HG02943 (cell line): Measurements from ENCODE around the gene SMC6.
A peak's percentile ranks its signal among the peaks of the same experiment; 100 is the strongest.

ENCODE experiments used
- ATAC-seq: cut with Tn5 transposase; IDR thresholded peaks from one replicate; pipeline ENCODE4 v1.9.1; 2021; ENCODE audit warnings: mild to moderate bottlenecking, low read depth, moderate library complexity; ENCODE audit not compliant: unreplicated experiment

The SMC6 gene

DNA sequence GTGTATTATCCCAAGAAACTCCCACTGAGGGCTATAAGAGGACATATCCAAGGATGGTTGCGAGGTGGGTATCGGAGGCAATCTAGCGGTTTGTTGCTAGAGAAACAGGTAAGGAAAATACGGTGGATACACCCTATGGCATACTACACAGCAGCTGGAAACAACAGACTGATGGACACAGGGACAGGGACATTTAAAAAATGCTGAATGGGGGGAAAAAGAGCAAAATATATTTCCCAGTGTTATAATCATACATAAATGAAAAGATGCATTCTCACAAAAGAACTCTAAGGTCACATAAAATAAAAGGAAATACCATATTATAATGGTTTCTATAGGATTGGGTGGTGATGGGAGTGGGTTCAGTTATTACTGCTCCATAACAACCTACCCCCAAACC, 95.9 kb downstream of the SMC6 start:
- ATAC-seq: no peak

DNA sequence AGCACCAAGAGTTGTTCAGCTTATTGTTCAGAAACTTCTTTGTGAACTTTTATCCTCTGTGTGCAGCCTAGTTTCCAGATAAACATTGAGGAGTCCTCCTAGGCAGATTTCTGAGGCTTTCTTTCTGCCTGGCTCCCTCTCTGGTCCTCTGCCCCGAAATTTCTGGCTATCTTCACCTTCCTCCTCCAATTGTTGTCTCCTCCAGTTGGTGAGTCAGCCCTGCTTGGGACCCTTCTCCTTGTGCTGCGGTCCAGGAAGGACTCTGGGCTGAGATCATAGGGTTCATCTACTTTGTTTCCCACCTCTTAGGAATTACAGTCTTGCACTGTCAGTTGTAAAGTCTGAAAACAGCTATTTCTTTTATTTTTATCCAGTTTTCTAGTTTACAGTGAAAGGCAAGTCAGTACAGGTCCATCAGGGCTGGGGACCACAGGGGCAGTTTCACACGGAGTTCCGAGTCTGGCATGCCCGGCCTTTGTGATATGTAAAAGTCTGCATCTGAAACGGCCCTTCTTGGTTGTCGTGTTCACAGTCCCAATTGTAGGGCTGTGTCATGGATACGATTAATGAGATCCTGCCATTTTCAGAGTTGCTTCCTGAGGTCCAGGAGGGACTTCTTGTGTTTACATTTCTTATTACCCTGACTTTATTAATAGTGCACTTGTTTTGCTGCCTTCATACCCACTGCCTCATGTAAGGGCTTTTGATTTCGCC, 100.8 kb downstream of the SMC6 start:
- ATAC-seq: no peak

DNA sequence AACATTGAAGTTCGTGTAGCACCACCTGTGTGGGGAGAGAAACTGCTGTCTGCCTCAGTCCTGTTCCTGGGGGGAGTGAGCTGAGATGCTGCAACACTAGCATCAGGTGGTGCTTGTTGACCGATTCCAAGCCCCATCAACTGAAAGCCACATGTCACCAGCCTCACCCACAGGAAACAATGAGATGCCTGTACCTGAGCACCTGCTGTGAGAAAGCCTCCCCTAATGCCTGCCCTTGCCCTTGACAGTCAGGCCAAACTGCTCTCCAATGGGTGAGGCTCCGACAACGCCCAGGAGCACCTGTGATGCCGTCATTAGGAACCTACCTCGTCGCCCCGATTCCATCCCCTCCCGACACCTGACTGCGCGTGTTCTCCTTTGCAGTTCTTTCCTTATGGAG, 104.6 kb downstream of the SMC6 start:
- ATAC-seq: no peak

DNA sequence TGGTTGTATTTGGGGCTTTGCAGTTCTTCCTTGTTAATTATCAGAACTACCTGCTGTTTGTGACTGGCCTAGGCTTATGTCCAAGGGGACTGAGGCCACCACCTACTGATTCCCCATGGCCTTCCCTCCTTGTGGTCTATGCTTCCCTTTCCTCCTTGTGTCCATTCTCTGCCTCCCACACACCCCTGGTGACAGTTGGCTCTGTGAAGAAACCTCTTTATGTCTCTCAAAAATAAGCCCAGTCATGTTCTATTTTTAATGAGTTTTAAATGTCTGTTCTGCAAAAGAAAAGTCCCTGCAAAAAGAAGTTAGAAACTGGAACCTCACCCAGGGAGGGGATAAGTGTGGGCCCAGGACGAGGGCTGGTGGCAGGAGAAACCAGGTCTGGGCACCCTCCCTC, 105.0 kb downstream of the SMC6 start:
- no peak for ATAC-seq

DNA sequence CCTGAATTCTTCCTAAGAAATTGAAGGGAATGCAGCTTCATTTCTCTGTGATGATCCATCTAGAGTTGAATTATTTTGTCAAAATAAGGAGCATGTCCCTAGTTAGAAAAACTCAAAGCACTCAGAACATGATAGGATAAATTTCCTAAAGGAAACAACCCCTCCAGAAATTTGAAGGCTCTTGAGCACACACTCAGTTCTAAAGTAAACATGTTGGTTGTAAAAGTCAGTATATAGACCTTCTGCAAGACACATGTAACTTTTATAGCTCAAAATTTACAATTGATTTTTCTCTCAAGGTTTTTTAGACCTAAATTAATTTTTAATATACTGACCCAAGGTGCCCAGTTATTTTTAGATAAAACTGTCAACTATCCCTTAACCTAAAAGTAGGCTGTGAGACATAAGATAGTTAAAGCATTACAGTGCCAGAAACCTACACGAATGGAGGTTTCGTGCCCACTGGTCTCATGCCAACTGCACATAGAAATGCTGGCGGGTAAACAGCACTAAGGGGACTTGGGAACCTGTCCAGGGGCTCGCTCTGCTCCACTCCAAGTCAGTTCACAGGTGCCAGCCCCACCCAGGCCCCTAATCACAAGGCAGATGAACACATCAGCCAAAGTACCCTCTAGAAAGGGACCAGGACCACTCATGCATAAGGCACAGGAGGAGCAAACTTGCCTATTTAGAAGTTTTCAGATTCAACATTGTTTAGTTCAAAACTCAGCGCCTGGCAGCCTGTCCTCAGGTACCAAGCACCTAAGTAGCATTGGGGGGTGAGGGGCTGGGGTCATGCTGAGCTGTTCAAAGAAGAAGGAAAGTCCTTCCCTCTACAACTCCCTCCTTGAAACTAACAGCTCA, 106.5 kb downstream of the SMC6 start:
- no peak for ATAC-seq

DNA sequence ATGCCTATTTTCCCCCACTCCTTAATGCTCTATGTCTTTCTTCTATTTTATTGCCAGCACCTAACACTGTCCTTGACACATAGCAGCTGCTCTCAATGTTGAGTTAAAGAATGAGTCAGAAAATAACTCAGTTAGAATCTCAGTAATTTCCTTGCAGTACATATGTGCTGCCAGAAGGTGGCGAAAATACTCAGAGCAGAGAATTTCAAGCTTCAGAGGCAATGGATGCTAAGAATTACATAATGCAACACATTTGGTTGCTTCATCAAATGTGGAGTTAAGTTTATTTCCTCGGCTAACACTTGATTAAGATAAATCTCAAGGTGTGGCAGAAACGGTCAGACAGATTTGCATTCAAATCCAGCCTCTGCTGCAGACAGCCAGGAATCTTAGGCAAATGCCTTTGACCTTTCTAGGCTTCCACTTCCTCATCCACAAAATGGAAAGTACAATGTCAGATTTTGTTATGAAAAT, 107.5 kb downstream of the SMC6 start:
- peak; percentile 79 for ATAC-seq

DNA sequence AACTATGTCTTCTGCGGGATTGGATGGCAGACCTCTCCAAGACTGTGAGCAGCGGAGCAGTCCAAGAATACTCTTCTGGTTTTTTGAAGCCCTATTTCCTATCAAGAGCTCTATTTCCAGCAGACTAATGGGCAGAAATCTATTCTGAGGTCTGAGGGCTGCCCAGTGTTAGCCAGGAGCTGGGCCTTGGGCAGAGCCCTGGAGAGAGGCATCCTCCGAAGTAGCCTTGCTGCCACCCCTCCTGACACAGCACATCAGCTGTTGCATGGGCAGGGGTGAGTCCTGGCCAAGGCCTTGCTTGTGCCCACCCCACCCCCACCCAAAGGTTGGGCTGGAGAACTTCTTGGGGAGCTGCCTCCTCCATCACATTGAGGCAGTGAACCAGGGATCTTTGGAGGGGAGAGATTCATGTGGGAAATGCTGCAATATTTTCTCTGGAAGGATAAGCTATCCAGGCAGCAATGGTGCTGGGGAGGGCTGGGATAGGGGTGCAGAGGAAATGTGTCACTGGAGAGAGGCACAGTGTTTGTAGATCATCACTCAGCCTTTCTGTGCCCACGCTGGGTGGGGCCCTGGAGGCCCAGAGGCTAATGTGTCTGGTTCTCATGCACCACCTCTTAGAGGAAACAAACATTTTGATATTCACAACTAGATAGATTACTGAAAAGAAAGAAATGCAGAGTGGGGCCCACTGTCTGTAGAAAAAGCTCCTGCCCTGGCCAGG, 108.5 kb downstream of the SMC6 start:
- no peak for ATAC-seq

DNA sequence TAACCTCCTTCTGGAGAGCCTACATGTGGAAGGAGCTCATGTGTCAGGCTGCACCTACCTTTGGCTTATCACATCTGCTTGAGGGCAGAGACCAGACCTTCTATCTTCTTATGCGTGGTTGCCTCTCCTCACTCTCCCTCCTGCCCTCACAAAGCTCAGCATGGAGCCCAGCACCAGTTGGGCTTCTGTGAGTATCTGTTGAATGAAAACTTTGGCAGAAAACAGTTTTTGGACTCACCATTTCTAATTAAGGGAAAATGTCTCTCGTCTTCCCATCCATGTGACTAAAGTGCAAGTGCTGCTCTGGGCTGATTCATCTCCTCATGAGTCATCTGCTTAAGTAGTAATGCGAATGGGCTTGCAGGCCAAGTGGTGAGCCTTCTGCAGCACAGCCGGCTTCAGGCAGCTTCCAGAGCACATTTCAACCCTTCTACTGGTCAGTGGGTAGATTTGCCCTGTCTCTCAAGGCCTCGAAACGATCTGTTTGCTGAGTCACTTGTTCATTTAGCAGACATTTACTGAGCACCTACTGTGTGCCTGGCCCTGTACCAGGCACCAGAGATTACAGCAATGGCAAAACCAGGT, 110.5 kb downstream of the SMC6 start:
- no peak for ATAC-seq

DNA sequence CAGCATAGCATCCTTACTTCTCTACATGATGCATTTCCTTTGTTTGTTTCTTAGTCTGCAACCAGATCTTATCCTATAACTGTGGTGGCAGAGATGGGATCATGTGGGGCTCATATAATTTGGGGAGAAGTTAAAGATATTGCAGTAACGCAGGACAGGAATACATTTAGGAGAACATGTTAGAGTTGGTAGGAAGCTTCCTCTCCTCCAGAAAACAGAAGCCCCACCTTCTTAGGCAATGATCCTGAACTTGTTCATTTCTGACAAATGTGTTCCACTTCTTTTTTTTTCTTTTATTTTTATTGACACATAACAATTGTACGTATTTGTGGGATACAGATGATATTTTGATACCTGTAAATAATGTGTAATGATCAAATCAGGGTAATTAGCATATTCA, 113.2 kb downstream of the SMC6 start:
- ATAC-seq: no peak

DNA sequence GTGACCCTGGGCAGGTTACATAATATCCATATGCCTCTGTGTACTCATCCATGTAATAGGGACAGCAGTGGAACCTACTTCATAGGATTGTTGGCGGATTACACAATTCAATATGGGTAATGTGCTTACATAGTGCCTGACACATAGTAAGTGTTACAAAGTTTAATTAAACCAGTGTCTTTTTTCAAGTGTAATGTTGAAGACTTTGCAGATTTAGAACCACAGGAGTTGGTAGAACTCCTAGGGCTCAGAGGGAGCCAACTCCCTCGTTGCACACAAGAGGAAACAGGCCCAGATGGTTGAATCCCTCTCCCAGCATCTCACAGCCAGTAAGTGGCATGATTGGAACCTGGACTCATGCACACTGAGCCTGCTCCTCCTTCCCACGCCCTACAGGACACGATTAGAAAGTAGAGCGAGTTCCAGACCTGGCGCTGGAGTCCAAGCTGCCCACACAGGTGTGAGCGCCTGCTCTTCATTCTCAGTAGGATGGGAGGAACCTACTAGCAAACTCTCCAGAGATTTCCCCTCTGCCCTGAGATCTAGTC, 115.3 kb downstream of the SMC6 start:
- ATAC-seq: no peak

DNA sequence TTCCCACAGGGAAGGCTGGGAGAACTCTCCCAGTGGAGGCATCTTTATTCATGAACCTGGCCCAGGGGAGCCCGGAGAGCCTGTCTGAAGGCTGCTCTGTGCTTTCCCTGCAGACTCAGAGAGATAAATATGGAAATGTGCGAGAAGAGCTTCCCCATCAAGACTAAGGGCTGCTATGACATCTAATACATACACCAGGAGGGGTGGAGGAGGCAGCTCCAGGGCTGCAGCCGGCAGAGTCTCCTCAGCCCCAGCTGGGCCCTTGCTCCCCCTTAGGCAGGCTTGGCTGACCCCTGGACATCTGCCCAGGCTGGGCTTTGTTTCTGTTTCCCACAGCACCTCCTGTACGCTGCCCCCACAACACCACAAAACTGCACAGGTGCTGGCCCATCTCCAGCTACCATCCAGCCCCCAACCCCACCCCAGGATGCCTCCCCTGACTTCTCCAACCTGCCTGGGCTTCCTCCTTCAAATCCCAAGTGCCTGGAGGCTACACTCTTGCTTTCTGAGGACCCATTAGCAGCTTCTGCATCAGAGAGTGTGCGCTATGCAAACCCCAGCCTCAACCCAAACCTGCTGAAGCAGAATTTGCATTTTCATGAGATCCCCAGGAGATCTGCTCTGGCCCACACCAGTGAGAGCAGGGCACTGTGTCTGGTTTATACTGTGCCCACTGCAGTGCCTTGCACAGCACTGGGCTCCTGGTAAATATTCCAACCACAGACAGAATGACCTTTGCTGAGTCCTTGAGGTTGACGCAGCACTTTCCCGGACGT, 116.3 kb downstream of the SMC6 start:
- no peak for ATAC-seq

DNA sequence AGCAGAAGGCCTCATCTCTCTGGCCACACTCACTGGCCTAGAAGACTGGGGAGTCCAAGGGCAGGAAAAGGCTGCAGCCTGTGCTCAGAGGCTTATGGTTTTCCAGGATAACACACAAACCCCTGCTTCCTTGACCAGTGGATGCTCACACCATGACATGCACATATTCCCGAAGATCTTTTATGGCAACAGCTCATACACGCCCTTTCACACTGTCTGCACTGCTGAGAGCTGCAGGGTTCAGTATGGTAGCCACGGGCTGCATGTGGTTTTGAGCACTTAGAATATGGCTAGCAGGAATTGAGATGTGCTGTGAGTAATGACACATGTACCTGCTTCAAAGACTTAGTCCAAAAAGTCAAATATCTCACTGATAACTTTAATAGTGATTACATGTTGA, 117.4 kb downstream of the SMC6 start:
- no peak for ATAC-seq

DNA sequence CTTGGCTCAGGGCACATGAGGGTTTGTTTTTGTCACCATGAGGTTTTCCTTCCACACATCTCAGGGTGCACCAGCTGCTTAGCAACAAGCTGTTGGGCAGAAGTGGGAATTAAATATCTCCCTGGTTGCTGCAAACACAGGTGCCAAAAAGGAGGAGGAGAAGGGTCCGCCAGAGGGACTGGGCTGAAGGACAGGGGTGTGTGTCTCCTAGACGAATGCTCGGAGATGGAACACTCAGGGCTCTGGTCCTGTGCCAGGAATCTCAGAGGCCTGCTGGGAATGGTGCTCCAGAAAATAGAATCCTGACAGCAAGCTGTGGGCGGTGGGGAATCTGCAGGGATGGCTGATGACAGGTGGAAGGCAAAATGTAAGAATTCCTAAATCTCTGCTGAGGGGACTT, 118.6 kb downstream of the SMC6 start:
- ATAC-seq: no peak

DNA sequence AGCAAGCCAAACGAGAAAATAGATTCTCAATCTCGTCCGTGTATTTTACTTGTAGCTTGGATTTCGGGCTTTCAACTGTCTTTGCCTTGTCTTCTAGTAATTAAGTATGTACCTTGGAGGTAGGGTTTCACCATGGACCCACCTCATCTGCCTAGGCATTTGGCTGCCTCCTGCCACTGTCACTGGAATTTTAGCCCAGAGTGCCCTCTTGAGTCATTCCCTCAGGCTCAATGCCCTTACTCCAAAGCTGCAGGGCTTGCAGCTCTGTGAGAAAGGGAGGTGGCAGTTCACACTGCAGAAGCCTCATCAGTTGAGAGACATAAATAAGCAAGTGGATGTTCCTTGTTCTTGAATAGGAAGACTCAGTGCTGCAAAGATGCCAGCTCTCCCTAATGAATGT, 123.5 kb downstream of the SMC6 start:
- ATAC-seq: no peak

DNA sequence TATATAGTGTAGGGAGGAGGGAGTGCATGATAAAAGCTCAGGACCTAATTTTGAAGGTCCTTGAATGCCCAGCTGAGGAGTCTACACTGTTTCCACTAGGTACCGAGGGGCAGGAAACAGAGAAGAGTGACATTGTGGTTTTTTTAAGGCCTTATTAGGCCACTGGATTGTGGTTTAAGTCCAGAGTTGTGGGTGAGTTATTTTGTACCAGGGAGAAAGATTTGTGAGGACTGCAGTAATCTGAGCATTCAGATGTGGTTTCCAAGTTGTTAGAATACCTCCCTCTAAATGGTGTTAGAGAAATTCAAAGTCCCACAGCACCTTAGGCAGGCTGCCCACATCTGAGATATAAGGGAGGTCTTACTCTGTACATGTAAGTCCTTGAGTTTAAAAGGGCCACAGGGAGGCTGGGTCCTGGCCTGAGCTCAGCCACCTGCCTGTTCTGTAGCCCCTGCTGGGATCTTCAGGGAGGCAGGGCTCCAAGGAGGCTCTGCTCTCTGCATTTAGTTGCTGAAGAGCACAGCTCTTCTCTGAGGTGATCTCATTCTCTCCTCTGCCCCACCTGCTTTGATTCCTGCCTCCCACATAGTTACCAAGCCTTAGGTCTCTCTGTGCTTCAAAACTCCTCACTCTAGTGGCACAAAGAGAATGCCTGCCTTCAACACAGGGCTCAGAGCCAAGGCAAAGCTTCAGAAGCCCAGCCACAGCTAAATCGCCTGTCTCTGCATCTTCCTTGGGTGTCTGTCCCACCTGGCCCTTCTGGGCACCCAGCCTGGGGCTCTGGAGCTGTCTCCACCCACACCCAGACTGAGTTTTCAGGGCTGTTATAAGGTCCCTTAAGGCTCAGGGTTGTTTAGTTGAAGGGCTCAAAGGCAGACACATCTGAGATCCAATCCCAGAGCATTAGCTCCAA, 125.0 kb downstream of the SMC6 start:
- no peak for ATAC-seq

DNA sequence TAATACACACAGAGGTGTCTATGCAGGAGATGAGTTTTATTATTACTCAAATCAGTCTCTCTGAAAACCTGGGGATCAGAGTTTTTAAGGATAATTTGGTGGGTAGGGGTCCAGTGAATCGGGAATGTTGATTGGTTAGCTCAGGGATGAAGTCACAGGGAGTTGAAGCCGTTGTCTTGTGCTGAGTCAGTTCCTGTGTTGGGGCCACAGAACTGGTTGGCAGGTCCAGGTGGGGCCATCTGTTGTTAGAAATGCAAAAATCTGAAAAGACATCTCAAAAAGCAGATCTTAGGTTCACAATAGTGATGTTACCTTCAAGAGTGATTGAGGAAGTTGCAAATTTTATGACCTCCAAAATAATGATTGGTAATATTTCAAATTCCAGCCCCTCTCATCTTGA, 126.2 kb downstream of the SMC6 start:
- ATAC-seq: no peak

DNA sequence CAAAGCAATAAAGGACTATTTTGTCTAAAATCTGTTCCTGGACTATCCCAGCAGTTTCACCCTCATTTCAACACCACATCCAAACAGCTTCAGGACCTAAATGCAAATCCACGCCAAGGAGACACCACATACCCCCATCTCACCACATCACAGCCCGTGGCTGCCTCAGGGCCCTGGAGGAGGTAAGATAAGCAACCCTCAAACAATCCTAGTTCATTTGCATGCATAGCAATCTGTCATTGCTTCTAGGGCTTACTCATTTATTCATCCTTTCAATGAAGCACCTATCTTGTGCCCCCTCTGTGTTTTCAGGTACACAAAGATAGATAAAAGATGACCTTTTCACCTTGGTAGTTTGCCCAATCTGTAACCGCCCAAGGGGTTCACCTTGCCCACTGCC, 126.6 kb downstream of the SMC6 start:
- no peak for ATAC-seq

DNA sequence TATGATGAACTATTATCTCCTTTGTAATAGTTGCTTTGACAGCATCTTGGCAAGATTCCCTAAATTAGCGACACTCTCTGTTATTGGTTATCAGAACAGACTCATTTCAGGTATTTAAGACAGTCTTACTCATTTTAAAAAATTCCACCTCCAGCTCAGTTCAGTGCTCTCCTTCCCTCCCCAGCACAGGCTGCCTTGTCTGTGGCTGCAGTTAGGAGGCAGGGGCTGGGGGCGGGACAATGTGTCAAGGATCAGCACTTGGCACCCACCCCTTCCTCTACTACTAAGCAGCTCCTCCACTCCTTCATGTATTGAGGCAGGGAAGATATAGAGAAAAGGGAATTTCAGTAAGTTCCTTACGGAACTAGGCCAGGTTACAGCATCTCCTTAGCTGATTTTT, 128.2 kb downstream of the SMC6 start:
- ATAC-seq: no peak

DNA sequence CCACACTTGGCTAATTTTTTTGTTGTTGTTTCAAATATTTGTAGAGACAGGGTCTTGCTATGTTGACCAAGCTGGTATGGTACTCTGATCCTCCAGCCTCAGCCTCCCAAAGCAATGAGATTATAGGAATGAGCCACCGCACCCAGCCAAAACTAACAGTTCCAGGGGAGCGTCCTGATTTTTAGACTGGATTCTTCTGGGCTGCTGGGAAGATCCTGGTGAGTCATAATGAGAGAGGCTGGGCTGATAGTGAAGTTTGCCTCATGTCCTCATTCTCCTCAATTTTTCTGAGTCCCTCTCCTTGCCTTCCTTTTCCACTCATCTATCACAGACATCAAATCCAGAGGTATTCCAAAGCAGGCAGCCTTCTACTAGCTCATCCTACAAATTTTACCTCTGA, 131.8 kb downstream of the SMC6 start:
- ATAC-seq: no peak
